Lung (tissue), 12 donors: ENCODE measurements around the gene PHLPP1. TPM values are rescaled to one million over a fixed set of nuclear protein-coding genes. Genes with fewer than 3 reads are reported as not detected.

ENCODE experiments used
- ATAC-seq: fragments of 200-7000 bp; cut with Tn5 transposase; one replicate; pipeline ENCODE4 v1.9.1; 2020; ENCODE audit warnings: moderate number of reproducible peaks; ENCODE audit not compliant: insufficient read depth, low FRiP score
- DNase-seq, 3 donors: peaks; one replicate each; pipeline ENCODE4 v3.0.0-alpha.2; 2013 to 2017
- H3K27ac ChIP-seq, 2 donors: one replicate each; pipeline ENCODE4 v1.5.1; 2013; ENCODE audit warnings: mild to moderate bottlenecking in 2 of 2, moderate library complexity in 2 of 2, control low read depth in 1 of 2, inconsistent platforms in 1 of 2, low read depth in 1 of 2, low read length in 1 of 2
- H3K27me3 ChIP-seq, 3 donors: one replicate each; pipeline ENCODE4 v1.5.1; 2013; ENCODE audit warnings: low read length in 2 of 3; ENCODE audit not compliant: control insufficient read depth in 3 of 3, insufficient read depth in 3 of 3
- H3K36me3 ChIP-seq, 4 donors: one replicate each; pipeline ENCODE4 v1.5.1; 2013; ENCODE audit warnings: low read length in 4 of 4, mild to moderate bottlenecking in 1 of 4, moderate library complexity in 1 of 4; ENCODE audit not compliant: control insufficient read depth in 4 of 4, insufficient read depth in 4 of 4
- H3K4me1 ChIP-seq, 5 donors: one replicate each; pipeline ENCODE4 v1.5.1; 2013; ENCODE audit warnings: low read length in 5 of 5, mild to moderate bottlenecking in 2 of 5, moderate library complexity in 1 of 5; ENCODE audit not compliant: control insufficient read depth in 5 of 5, insufficient read depth in 5 of 5
- H3K4me3 ChIP-seq: one replicate; pipeline ENCODE4 v1.5.1; 2013; ENCODE audit warnings: mild to moderate bottlenecking, control low read depth, moderate library complexity
- H3K9ac ChIP-seq, 2 donors: one replicate each; pipeline ENCODE4 v1.5.1; 2013; ENCODE audit warnings: low read length in 2 of 2, control low read depth in 1 of 2; ENCODE audit not compliant: insufficient read depth in 1 of 2
- H3K9me3 ChIP-seq, 4 donors: one replicate each; pipeline ENCODE4 v1.5.1; 2013; ENCODE audit warnings: low read length in 3 of 4, mild to moderate bottlenecking in 1 of 4, moderate library complexity in 1 of 4; ENCODE audit not compliant: control insufficient read depth in 4 of 4, insufficient read depth in 3 of 4
- WGBS, 2 donors: extraction: QIAGEN DNeasy Blood & Tissue Kit; methylation state at CpG; one replicate each; pipeline ENCODE4 v1.1.7; 2013; 5-methylcytosine and 5-hydroxymethylcytosine counted together
- polyA plus RNA-seq, 2 donors: library from polyadenylated mRNA; stranded (reverse); fragments of 200-250 nt; gene quantifications; one replicate each; pipeline ENCODE4 v1.2.1, GENCODE V29; 2013
- total RNA-seq, 2 donors: library from RNA; depleted of rRNA in 1 of 2; stranded (reverse); fragments of >200 nt in 1 of 2; gene quantifications; one replicate each; pipeline ENCODE4 v1.2.1, GENCODE V29; 2014 to 2021
- TF ChIP-seq, protein P1 (sequence below): IDR thresholded peaks from 2 replicates; pipeline ENCODE4 v1.5.1; 2012; ENCODE audit warnings: mild to moderate bottlenecking; ENCODE audit errors: control extremely low read depth, extremely low read depth
- donor health status: control.
- donor health status: control.
- donor health status: Bipolar disorder and iron deficiency.
- donor health status: healthy.
- donor health status: DM: yes; HTN: yes; CAD: no.

PHLPP1 gene
- total and polyA plus RNA-seq, 4 donors = 2.3 to 29.2 (median 7.9) TPM

DNA sequence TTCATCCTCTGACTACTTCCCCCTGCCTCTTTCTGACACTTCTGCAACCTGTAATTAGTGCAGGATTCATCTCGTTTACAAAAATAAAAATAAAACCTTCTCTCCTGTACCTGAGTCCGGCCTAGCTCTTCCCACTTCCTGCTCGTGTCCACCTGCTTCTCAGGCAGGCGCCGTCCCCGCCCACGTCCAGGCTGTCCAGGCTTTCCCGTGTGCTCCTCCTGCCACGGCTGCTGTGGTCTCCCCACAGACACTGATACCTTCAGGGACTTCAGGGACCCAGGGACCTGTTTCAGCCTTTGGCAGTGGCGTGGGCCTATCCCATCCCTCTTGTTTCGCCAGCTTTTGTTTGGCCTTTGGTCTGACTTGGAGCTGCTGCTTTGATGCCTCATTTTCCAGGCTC is 272.5 kb downstream of the PHLPP1 start:
- peaks cover 0 to 2% (median 0%) of the 10 kb centered on the region in 5 donors for H3K4me1 ChIP-seq
- TF ChIP-seq, protein P1, sequence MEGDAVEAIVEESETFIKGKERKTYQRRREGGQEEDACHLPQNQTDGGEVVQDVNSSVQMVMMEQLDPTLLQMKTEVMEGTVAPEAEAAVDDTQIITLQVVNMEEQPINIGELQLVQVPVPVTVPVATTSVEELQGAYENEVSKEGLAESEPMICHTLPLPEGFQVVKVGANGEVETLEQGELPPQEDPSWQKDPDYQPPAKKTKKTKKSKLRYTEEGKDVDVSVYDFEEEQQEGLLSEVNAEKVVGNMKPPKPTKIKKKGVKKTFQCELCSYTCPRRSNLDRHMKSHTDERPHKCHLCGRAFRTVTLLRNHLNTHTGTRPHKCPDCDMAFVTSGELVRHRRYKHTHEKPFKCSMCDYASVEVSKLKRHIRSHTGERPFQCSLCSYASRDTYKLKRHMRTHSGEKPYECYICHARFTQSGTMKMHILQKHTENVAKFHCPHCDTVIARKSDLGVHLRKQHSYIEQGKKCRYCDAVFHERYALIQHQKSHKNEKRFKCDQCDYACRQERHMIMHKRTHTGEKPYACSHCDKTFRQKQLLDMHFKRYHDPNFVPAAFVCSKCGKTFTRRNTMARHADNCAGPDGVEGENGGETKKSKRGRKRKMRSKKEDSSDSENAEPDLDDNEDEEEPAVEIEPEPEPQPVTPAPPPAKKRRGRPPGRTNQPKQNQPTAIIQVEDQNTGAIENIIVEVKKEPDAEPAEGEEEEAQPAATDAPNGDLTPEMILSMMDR = no peak
- 89% methylated on average over 11 of the region's 11 CpGs for WGBS, 2 donors
- no peak for ATAC-seq
- H3K36me3 ChIP-seq = no peaks in the 10 kb centered on the region
- peaks cover 0 to 1% (median 0%) of the 10 kb centered on the region in 4 donors for H3K9me3 ChIP-seq
- no peak for DNase-seq
- no peak overlapping the region for H3K4me3 ChIP-seq
- H3K27me3 ChIP-seq = peaks cover 0 to 3% (median 0%) of the 10 kb centered on the region in 3 donors
- H3K27ac ChIP-seq = no peak overlapping the region
- peak overlapping the region in 1 of 2 donors; percentile 3 for H3K9ac ChIP-seq

DNA sequence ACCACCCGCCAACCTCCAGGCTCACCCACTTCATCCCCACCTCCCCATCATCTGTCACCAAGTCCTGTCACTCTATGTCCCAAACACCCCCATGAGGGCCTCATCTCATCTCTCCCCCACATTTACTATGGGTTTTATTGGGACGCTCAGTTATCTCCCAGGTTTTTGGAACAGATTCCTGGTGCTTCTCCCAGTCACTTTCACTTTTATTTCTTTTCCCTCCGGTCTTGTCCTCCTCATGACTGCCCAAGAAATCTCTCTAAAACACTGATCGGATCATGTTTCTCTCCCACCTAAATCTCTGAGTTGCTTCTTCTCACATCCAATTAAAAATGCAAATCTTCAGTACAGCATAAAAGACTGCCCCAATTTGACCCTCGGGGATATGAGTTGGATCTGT is 273.1 kb downstream of the PHLPP1 start:
- Histone ChIP-seq H3K4me1 (no peaks in the 10 kb centered on the region), H3K9me3 (peaks cover 0 to 1% (median 0%) of the 10 kb centered on the region in 4 donors), H3K36me3 (no peaks in the 10 kb centered on the region), H3K4me3 (no peak overlapping the region), H3K27ac (no peak overlapping the region), H3K27me3 (peaks cover 0 to 3% (median 0%) of the 10 kb centered on the region in 3 donors), H3K9ac (peak overlapping the region; percentile 3 to 62)
- TF ChIP-seq, protein P1 = no peak
- ATAC-seq = no peak
- WGBS, 2 donors = 75 to 93% methylated on average over 5 of the region's 5 CpGs
- DNase-seq = peak in 1 of 3 donors; percentile 16

DNA sequence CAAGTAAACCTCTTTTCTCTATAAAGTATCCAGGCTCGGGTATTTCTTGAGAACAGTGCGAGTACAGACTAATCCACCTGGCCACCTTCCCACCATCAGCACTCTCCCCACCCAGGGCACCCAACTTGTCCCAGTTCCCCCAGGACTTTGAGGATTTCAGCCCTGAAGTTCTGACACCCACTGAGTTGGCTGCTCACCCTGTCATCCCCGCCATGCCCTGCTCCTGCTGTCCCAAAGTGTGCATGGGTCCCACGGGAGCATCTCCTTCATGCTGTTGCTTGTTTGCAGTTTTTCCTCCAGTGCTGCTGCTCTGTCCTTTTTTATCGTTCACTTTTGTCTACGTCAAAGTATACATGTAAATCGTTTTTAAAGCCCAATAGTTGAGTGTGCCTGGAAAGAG is 273.9 kb downstream of the PHLPP1 start:
- H3K4me3 ChIP-seq = no peak overlapping the region
- no peak overlapping the region for H3K27ac ChIP-seq
- WGBS, 2 donors = 79 to 88% methylated on average over 7 of the region's 7 CpGs
- no peak overlapping the region for H3K9ac ChIP-seq
- H3K27me3 ChIP-seq = peaks cover 0 to 3% (median 0%) of the 10 kb centered on the region in 3 donors
- no peak for ATAC-seq
- TF ChIP-seq, protein P1 = no peak
- peaks cover 0 to 1% (median 0%) of the 10 kb centered on the region in 4 donors for H3K9me3 ChIP-seq
- no peaks in the 10 kb centered on the region for H3K36me3 ChIP-seq
- H3K4me1 ChIP-seq = no peaks in the 10 kb centered on the region
- DNase-seq = no peak

DNA sequence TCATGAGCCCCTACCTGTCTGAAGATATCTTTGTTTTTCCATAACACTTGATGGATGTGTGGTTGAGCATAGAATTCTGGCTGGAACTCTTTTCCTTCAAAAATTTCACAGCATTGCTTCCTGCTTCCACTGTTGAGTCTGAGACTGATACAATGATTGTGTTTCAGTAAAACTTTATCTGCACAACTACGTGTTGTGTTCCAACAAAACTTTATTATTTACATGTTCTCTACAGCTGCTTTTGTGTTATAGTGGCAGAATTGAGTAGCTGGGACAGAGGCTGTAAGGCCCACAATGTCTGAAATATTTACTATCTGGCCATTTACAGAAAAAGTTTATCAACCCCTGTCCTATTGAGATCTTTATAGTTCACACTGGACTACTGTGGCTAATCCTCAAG is 275.3 kb downstream of the PHLPP1 start:
- 79 to 88% methylated on average over 1 of the region's 1 CpG for WGBS, 2 donors
- DNase-seq (no peak), ATAC-seq (no peak)
- no peak overlapping the region for H3K4me3 ChIP-seq
- H3K9ac ChIP-seq = no peak overlapping the region
- TF ChIP-seq, protein P1 = no peak
- H3K27ac ChIP-seq = no peak overlapping the region
- H3K9me3 ChIP-seq = peaks cover 0 to 1% (median 0%) of the 10 kb centered on the region in 4 donors
- H3K27me3 ChIP-seq = peaks cover 0 to 3% (median 0%) of the 10 kb centered on the region in 3 donors
- H3K36me3 ChIP-seq = no peaks in the 10 kb centered on the region
- H3K4me1 ChIP-seq = no peaks in the 10 kb centered on the region
